ENCODE measurements around the gene SLC66A2. TPM values are rescaled to one million over a fixed set of nuclear protein-coding genes. Genes with fewer than 3 reads are reported as not detected.

SLC66A2 gene
- total and polyA plus RNA-seq, 10 of the 15 experiments (the other 5 are each of a cell fraction or from before 2014, with no cell fraction given) = 0.69 to 42.5 (median 14.8) TPM

DNA sequence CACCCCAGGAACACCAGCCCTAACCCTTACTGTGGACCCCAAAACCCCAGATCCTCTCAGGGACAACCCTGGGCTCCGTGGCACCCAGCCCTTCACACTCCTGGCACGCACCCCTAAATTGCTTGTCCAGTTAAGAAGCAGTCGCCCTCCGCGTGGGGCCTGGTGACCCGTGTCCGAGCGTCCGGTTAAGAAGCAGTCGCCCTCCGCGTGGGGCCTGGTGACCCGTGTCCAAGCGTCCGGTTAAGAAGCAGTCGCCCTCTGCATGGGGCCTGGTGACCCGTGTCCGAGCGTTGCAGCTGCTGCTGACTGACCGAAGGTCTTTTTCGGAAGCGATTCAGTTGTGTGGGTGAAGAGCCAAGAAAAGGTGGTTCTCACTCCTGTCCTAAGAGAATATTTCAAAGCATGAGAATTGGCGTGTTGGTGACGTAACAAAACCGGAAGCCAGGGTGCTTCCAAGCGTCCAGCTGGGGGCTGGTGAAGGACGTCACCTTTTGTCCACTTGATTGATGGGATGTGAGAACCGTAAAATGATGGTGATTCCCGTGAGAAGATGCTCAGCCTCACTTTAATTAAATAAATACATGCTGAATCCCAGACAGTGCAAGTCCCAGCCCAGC, 83.2 kb downstream of the SLC66A2 start:
- no TSS peak for BruUV-seq (replicated peaks)
- WGBS (ENCODE audit: insufficient coverage, insufficient replicate concordance, low lambda C conversion rate, missing lambda C conversion rate) = 65% methylated on average over 29 of the region's 29 CpGs
- no peak overlapping the region for H3K9ac ChIP-seq (ENCODE audit: control insufficient read depth, insufficient read depth, low read length)
- FAIRE-seq = no peak
- no peak for TF ChIP-seq STAT1 (conservative IDR thresholded peaks at IDR 0.05)
- no peaks in the 10 kb centered on the region for H3K27me3 ChIP-seq (replicated peaks in 1 of 2; ENCODE audit: control insufficient read depth in 2 of 2, insufficient read depth in 2 of 2, low read length in 1 of 2)
- ChIA-PET CTCF (no interaction called here), POLR2A (no interaction called here), RAD21 (ENCODE audit: unreplicated experiment) (no interaction called here), SMC1A (ENCODE audit: uncharacterized antibody, unreplicated experiment) (no interaction called here)
- H3K4me2 ChIP-seq (ENCODE audit: control insufficient read depth, insufficient read depth) = no peak overlapping the region
- intact Hi-C loops (cut with micrococcal nuclease; ENCODE audit: unreplicated experiment) (no loop called here), in situ Hi-C loops (cut with MboI) (no loop called here)
- H3K9me3 ChIP-seq (replicated peaks; ENCODE audit: control insufficient read depth, insufficient read depth, low read length) = no peaks in the 10 kb centered on the region; the same call in 2 of the 3 replicates
- H3K79me2 ChIP-seq (ENCODE audit: control insufficient read depth, insufficient read depth, low read length) = no peaks in the 10 kb centered on the region
- ATAC-seq = no peak
- no peak overlapping the region for H3K27ac ChIP-seq (ENCODE audit: control insufficient read depth, insufficient read depth)
- H2AFZ ChIP-seq (ENCODE audit: control insufficient read depth, low read depth, low read length) = no peak overlapping the region
- no peak overlapping the region for H3K4me3 ChIP-seq
- no peaks in the 10 kb centered on the region for H3K4me1 ChIP-seq (ENCODE audit: control insufficient read depth, insufficient read depth, low read length)
- H3K36me3 ChIP-seq (ENCODE audit: control insufficient read depth in 2 of 2, insufficient read depth in 2 of 2, low read length in 1 of 2) = no peaks in the 10 kb centered on the region
- H4K20me1 ChIP-seq (ENCODE audit: control insufficient read depth, insufficient read depth) = no peaks in the 10 kb centered on the region
- no peak for DNase-seq (ENCODE audit: low read depth, low spot score)

DNA sequence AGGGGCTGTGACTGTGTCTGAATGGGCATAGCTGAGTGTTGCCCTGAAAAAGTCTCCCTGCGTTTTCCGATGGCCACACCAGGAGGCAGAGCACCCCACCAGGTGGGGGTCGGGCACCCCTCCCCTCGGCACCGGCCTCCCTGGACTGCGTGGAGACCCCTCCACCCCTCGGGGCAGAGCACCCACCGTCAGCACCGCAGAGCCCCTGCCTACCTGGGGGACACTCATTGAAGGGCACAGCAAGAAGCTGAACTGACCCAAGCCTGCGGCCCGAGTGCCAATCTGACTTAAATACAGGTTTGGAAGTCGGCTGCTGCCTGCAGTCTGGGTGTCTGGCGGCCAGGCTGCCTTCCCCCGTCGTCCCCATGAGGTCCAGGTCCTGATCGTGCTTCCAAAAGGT, 83.8 kb downstream of the SLC66A2 start:
- DNase-seq (ENCODE audit: low read depth, low spot score) = no peak
- ChIA-PET CTCF (no interaction called here), POLR2A (no interaction called here)
- TF ChIP-seq SUPT20H (IDR thresholded peaks at IDR 0.05; ENCODE audit: borderline replicate concordance, control insufficient read depth, low read depth, low read length) = no peak
- no peak for TF ChIP-seq YY1 (IDR thresholded peaks at IDR 0.05; ENCODE audit: low read depth, low read length)
- TF ChIP-seq MTA3 (IDR thresholded peaks at IDR 0.05; ENCODE audit: borderline replicate concordance, low read length) = no peak
- no peak for TF ChIP-seq TCF12 (IDR thresholded peaks at IDR 0.05; ENCODE audit: low read depth, low read length)
- TF ChIP-seq JUND (IDR thresholded peaks at IDR 0.05; ENCODE audit: low read depth, low read length) = no peak
- no peak for TF ChIP-seq SRF (IDR thresholded peaks at IDR 0.05; ENCODE audit: low read depth in 2 of 2, low read length in 2 of 2)
- no peak for TF ChIP-seq NFXL1 (IDR thresholded peaks at IDR 0.05; ENCODE audit: borderline replicate concordance)
- no peak for TF ChIP-seq SMAD5 (IDR thresholded peaks at IDR 0.05; ENCODE audit: low read depth)
- TF ChIP-seq ZBTB40 (IDR thresholded peaks at IDR 0.05; ENCODE audit: borderline replicate concordance) = no peak
- no peak for TF ChIP-seq RAD21 (IDR thresholded peaks at IDR 0.05; ENCODE audit: insufficient read depth, low read depth, low read length)
- TF ChIP-seq STAT3 (IDR thresholded peaks at IDR 0.05; ENCODE audit: low read depth, low read length) = no peak
- TF ChIP-seq, protein P1, sequence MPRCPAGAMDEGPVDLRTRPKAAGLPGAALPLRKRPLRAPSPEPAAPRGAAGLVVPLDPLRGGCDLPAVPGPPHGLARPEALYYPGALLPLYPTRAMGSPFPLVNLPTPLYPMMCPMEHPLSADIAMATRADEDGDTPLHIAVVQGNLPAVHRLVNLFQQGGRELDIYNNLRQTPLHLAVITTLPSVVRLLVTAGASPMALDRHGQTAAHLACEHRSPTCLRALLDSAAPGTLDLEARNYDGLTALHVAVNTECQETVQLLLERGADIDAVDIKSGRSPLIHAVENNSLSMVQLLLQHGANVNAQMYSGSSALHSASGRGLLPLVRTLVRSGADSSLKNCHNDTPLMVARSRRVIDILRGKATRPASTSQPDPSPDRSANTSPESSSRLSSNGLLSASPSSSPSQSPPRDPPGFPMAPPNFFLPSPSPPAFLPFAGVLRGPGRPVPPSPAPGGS (IDR thresholded peaks at IDR 0.05; ENCODE audit: borderline replicate concordance, insufficient read depth, low read depth, low read length, poor library complexity, severe bottlenecking) = no peak

More for the DNA sequence above, 83.8 kb downstream of the SLC66A2 start:
- no TSS peak for BruUV-seq (replicated peaks)
- in situ Hi-C loops (cut with MboI) = no loop called here
- no peaks in the 10 kb centered on the region; the same call in 2 of the 3 replicates for H3K9me3 ChIP-seq (replicated peaks; ENCODE audit: control insufficient read depth, insufficient read depth, low read length)
- H3K79me2 ChIP-seq (ENCODE audit: control insufficient read depth, insufficient read depth, low read length) = no peaks in the 10 kb centered on the region
- no peak overlapping the region for H3K4me3 ChIP-seq
- H2AFZ ChIP-seq (ENCODE audit: control insufficient read depth, low read depth, low read length) = no peak overlapping the region
- no peaks in the 10 kb centered on the region for H3K27me3 ChIP-seq (replicated peaks in 1 of 2; ENCODE audit: control insufficient read depth in 2 of 2, insufficient read depth in 2 of 2, low read length in 1 of 2)
- ChIA-PET SMC1A (ENCODE audit: uncharacterized antibody, unreplicated experiment) (no interaction called here), RAD21 (ENCODE audit: unreplicated experiment) (no interaction called here)
- H3K4me2 ChIP-seq (ENCODE audit: control insufficient read depth, insufficient read depth) = no peak overlapping the region
- no peak overlapping the region for H3K27ac ChIP-seq (ENCODE audit: control insufficient read depth, insufficient read depth)
- H3K36me3 ChIP-seq (ENCODE audit: control insufficient read depth in 2 of 2, insufficient read depth in 2 of 2, low read length in 1 of 2) = no peaks in the 10 kb centered on the region
- H3K4me1 ChIP-seq (ENCODE audit: control insufficient read depth, insufficient read depth, low read length) = no peaks in the 10 kb centered on the region
- H4K20me1 ChIP-seq (ENCODE audit: control insufficient read depth, insufficient read depth) = no peaks in the 10 kb centered on the region
- intact Hi-C loops (cut with micrococcal nuclease; ENCODE audit: unreplicated experiment) = no loop called here
- no peak overlapping the region for H3K9ac ChIP-seq (ENCODE audit: control insufficient read depth, insufficient read depth, low read length)
- no peak for ATAC-seq
- WGBS (ENCODE audit: insufficient coverage, insufficient replicate concordance, low lambda C conversion rate, missing lambda C conversion rate) = 39% methylated on average over 15 of the region's 16 CpGs
- no peak for FAIRE-seq

Measured in GM12878 (cell line).